Measurements from ENCODE around the gene ACTL10.
"Not testable (repeated sequence)": the region's sequence is repeated elsewhere in the genome, so short reads cannot be mapped to it uniquely, and the experiment has no call there.

Gene ACTL10

GRCh38 chr20:33666293-33667244, at the start of gene ACTL10:
Gene ACTL10, plus strand, starts transcription at chr20:33666943. Its CDS starts 555 bp downstream, at chr20:33667498.
- peak; percentile 85 for DNase-seq (ENCODE audit: low spot score)

GRCh38 chr20:33621717-33622400, 44.9 kb upstream of the ACTL10 start:
- DNase-seq (ENCODE audit: low spot score): no peak

GRCh38 chr20:33622705-33623365, 43.9 kb upstream of the ACTL10 start:
- no peak for DNase-seq (ENCODE audit: low spot score)

- DNase-seq (ENCODE audit: low spot score): peak; percentile 33
Observed at GRCh38 chr20:33624399-33624798, 42.3 kb upstream of the ACTL10 start.

DNA sequence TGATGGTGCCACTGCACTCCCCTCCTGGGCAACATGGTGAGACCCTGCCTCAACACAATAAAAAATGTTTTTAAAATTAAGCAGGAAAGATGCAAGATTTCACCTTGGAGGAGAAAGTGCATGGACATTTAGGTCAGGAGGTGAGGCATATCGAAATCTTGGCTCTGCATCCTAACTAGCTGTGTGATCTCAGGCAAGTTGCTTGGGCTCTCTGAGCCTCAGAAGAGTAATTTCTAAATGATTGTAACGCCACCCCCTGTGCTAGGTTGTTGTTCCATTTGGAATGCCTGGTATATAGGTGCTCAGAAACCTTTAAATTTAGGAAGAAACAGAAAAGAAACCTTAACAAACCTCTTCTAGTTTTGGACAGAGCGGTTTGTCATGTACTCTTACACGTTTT, 40.6 kb upstream of the ACTL10 start:
- DNase-seq (ENCODE audit: low spot score): no peak

DNA sequence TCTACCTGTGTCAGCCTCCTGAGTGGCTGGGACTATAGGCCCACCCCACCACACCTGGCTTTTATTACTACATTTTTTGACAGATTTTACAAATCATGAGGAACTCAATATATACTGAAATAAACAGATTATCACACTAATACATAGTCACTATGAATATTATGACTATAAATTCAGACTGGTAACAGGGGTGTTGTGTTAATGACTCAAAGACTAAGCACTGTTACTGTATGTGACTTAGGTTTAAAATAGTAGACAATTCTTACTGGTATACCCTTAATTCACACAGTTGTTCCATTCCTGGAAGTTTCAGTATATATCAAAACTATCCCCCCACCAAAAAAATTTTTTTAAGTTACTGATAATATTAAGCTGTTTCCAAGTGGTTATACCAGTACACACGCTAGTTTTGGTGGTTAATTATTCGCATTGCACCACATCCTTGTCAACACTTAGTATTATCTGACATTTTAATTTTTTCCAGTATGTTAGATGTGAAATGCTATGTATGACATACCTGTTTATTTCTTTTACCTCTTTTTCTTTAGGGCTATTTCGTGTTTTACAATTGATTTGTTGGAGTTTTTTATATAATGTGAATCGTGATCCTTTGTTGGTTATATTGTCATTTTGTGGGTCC, 39.0 kb upstream of the ACTL10 start:
- no peak for DNase-seq (ENCODE audit: low spot score)

GRCh38 chr20:33629533-33629932, 37.2 kb upstream of the ACTL10 start:
- no peak for DNase-seq (ENCODE audit: low spot score)

DNA sequence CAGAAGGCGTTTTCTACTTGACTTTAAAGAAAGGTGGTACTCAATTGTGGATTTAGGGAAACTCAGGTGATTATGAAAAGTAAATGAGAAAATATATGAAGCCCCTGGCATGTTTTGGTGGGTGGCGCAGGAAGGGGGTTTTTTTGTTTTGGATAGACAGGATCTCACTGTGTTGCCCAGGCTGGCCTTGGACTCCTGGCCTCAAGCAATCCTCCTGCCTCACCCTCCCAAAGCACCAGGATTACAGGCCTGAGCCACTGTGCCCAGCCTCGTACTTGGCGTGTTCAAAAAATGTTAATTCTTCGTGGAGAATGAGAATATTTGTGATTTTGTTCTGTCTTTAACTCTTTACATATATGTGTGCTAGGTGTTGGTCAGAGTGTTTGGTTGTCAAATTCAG, 36.8 kb upstream of the ACTL10 start:
- no peak for DNase-seq (ENCODE audit: low spot score)

DNA sequence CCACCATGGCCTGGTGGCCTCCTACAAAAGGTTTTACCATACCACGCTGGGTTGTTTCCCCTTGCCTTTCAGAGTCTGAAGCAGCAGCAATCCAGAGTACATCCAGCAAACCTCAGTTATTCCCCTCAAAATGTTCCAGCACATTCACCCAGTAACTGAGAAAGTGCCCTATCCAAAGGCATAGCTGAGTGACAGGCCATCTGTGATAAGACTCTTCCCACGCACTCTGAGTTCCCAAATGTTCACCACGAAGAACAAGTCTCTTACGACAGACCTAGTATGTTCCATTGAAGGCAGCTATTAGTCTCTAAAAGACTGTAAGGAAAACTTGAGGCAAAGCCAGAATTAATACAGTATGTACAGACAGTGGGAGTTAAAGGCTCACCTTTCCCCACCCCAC, 36.2 kb upstream of the ACTL10 start:
- DNase-seq (ENCODE audit: low spot score): no peak

DNA sequence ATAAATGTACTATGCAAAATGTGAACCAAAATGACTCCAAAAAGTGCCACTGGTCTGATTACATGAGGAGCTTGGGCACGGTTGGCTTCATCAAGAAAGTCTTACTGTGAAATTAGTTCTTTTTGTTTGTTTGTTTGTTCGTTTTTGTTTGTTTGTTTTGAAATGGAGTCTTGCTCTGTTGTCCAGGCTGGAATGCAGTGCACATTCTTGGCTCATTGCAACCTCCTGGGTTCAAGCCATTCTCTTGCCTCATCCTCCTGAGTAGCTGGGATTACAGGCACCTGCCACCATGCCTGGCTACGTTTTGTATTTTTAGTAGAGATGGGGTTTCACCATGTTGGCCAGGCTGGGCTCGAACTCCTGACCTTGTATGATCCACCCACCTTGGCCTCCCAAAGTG, 34.8 kb upstream of the ACTL10 start:
- not testable (repeated sequence) for DNase-seq (ENCODE audit: low spot score)

DNA sequence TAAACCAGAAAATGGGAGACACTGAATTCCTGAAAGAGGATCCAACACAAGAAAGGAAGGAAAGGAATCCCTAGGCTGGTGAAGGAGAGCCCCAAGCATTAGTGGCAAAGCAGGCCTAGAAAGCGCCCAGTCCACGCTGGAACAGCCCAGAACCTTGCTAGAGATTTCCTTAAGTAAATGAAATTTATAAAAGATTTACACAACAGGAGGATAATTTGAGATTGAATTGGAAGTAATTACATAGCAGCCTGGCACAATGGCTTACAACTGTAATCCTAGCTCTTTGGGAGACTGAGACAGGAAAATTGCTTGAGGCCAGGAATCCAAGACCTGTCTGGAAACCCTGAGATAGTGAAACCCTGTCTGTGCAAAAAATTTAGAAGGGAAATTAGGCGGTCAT, 31.4 kb upstream of the ACTL10 start:
- no peak for DNase-seq (ENCODE audit: low spot score)

GRCh38 chr20:33636776-33637175, 30.0 kb upstream of the ACTL10 start:
- DNase-seq (ENCODE audit: low spot score): no peak

GRCh38 chr20:33640287-33640686, 26.5 kb upstream of the ACTL10 start:
- DNase-seq (ENCODE audit: low spot score): no peak

- DNase-seq (ENCODE audit: low spot score): no peak
Observed at GRCh38 chr20:33644313-33645071, 22.3 kb upstream of the ACTL10 start.

DNA sequence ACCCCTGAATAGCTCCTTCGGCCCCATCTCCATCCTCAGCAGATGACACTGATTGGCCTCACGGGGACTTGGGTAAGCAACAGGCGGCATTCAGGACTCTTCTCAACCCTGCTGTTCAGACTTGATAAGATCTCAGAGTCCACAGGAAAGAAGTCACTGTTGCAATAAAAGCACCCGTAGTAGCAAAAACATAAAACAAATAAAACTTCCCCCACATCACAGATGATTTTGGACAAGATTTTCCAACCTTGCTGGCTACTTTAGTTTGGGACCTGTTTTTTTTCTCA, 21.7 kb upstream of the ACTL10 start:
- DNase-seq (ENCODE audit: low spot score): no peak

- no peak for DNase-seq (ENCODE audit: low spot score)
Observed at GRCh38 chr20:33645396-33645795, 21.3 kb upstream of the ACTL10 start.

- DNase-seq (ENCODE audit: low spot score): no peak
Observed at GRCh38 chr20:33646191-33646590, 20.6 kb upstream of the ACTL10 start.

- DNase-seq (ENCODE audit: low spot score): not testable (repeated sequence)
Observed at GRCh38 chr20:33646959-33647602, 19.7 kb upstream of the ACTL10 start.

DNA sequence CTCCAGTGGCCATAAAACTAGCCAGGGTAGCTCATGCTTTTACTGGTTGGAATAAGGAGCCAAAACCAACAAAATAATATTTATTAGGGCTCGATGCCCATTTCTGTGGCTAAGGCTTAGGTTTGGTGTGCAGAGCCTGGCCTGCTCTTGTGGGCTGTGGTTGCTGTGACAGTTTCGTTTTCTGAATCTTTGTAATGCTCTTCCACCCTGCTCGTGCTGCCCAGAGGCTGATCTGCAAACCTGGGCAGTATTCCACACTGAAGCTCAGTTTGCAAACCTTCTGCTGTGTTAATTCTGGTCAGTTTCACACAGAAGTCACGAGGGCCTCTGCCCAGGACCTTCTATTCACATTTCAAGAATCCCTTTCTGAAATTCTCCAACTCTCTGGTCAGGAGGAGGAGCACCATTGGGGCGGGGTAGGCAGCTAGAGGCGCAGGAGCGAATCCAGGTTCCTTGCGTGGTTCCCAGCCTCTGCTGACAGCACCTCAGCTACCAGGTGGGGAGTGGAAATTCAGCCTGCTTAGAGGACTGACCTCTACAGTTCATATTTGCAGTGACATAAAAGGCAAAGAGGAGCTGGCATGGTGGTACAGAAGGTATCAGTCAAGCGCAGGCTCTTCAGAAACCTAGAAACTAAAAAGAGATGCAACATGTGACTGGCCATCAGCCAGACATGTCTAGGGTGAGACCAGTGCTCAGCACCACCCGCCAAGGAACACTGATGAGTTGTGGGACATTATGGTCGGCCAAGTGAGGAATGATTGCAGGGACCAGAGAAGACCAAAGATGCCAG, 18.9 kb upstream of the ACTL10 start:
- no peak for DNase-seq (ENCODE audit: low spot score)

GRCh38 chr20:33648396-33649004, 18.2 kb upstream of the ACTL10 start:
- no peak for DNase-seq (ENCODE audit: low spot score)

Data from CD4-positive, alpha-beta T cell treated with Interleukin-2 at 100 ng/mL for 4 hours (primary cell).